HepG2 (cell line): ENCODE data around the gene RERE. TPM values are rescaled to one million over a fixed set of nuclear protein-coding genes. Genes with fewer than 3 reads are reported as not detected.

Experiments used
- ARID5B ChIP-seq: IDR thresholded peaks from 2 replicates; pipeline ENCODE4 v1.4.0; 2020; ENCODE audit warnings: mild to moderate bottlenecking, missing genetic modification reagents
- ATF5 ChIP-seq: sonication (generic); formaldehyde crosslinking; IDR thresholded peaks from 2 replicates; pipeline ENCODE4 v1.4.0; 2020; ENCODE audit warnings: mild to moderate bottlenecking, low read depth, missing genetic modification reagents
- FOXO1 ChIP-seq: sonication (generic); formaldehyde crosslinking; IDR thresholded peaks from 2 replicates; pipeline ENCODE4 v1.4.0; 2020; ENCODE audit warnings: missing genetic modification reagents
- HOMEZ ChIP-seq: IDR thresholded peaks from 2 replicates; pipeline ENCODE4 v1.6.1; 2016; ENCODE audit warnings: low read depth
- MTERF4 ChIP-seq: sonication (generic); formaldehyde crosslinking; IDR thresholded peaks from 2 replicates; pipeline ENCODE4 v1.8.0; 2023; ENCODE audit warnings: mild to moderate bottlenecking, missing genetic modification reagents
- NFIB ChIP-seq: sonication (generic); formaldehyde crosslinking; IDR thresholded peaks from 2 replicates; pipeline ENCODE4 v1.9.0; 2021; ENCODE audit warnings: missing genetic modification reagents, mild to moderate bottlenecking, borderline replicate concordance
- RARG ChIP-seq: sonication (generic); formaldehyde crosslinking; IDR thresholded peaks from 2 replicates; pipeline ENCODE4 v1.4.0; 2020; ENCODE audit warnings: low read depth, mild to moderate bottlenecking, missing genetic modification reagents
- RBAK ChIP-seq: sonication (generic); formaldehyde crosslinking; IDR thresholded peaks from 2 replicates; pipeline ENCODE4 v1.5.1; 2020; ENCODE audit warnings: mild to moderate bottlenecking, missing genetic modification reagents
- RERE ChIP-seq: IDR thresholded peaks from 2 replicates; pipeline ENCODE4 v1.6.1; 2016; ENCODE audit warnings: low read depth, missing genetic modification reagents, missing compliant biosample characterization
- RFX3 ChIP-seq: IDR thresholded peaks from 2 replicates; pipeline ENCODE4 v1.6.1; 2016; ENCODE audit warnings: missing biosample characterization, missing genetic modification reagents
- RFXANK ChIP-seq: IDR thresholded peaks from 2 replicates; pipeline ENCODE4 v1.6.1; 2016
- SPEN ChIP-seq: sonication (generic); formaldehyde crosslinking; IDR thresholded peaks from 2 replicates; pipeline ENCODE4 v1.5.1; 2020; ENCODE audit warnings: low read depth, mild to moderate bottlenecking, missing genetic modification reagents
- ZFP1 ChIP-seq: IDR thresholded peaks from 2 replicates; pipeline ENCODE4 v1.6.1; 2016
- ZFY ChIP-seq: sonication (generic); formaldehyde crosslinking; IDR thresholded peaks from 2 replicates; pipeline ENCODE4 v1.4.0; 2020; ENCODE audit warnings: missing genetic modification reagents
- ZNF569 ChIP-seq: sonication (generic); formaldehyde crosslinking; IDR thresholded peaks from 2 replicates; pipeline ENCODE4 v1.5.0; 2020; ENCODE audit warnings: mild to moderate bottlenecking, missing genetic modification reagents, moderate library complexity, borderline replicate concordance
- ZNF777 ChIP-seq: sonication (generic); formaldehyde crosslinking; IDR thresholded peaks from 2 replicates; pipeline ENCODE4 v1.4.0; 2020; ENCODE audit warnings: missing genetic modification reagents
- ZNF781 ChIP-seq: sonication (generic); formaldehyde crosslinking; IDR thresholded peaks from 2 replicates; pipeline ENCODE4 v1.5.1; 2020; ENCODE audit warnings: borderline replicate concordance, mild to moderate bottlenecking, missing genetic modification reagents; ENCODE audit errors: not compliant biosample characterization
- polyA plus RNA-seq, 8 experiments: library from polyadenylated mRNA; depleted of rRNA in 3 of 8; stranded (reverse) in 7 of 8; unstranded in 1 of 8; fragments of >200 nt; fragmentation: Illumina TruSeq in 4 of 8; extraction: Trizol in 4 of 8; gene quantifications; 2 replicates each; pipeline versions ENCODE4 v1.2.1 to v1.2.3, GENCODE V29; 2011 to 2016; ENCODE audit warnings: low read depth in 4 of 8, missing spikeins in 1 of 8, mixed read lengths in 1 of 8; ENCODE audit not compliant: insufficient read depth in 1 of 8
- total RNA-seq, 5 experiments: library from RNA; depleted of rRNA; stranded (reverse); fragments of >200 nt; fragmentation: Illumina TruSeq; extraction: Trizol; gene quantifications; 2 replicates each; pipeline ENCODE4 v1.2.3, GENCODE V29; 2016; ENCODE audit warnings: low read depth in 1 of 5

Gene RERE
- total and polyA plus RNA-seq, 2 of the 13 experiments (the other 11 are each of a cell fraction or from before 2014, with no cell fraction given), result 18.3 to 21.9 TPM

- TF ChIP-seq RERE (CRISPR knock-in tag) (no peak), ZNF777 (no peak), RBAK (CRISPR knock-in tag) (no peak), ARID5B (CRISPR knock-in tag) (peak; percentile 98), RFXANK (CRISPR knock-in tag) (no peak), ATF5 (CRISPR knock-in tag) (no peak), HOMEZ (CRISPR knock-in tag) (peak; percentile 67), ZNF569 (no peak), RARG (CRISPR knock-in tag) (no peak), MTERF4 (CRISPR knock-in tag) (no peak), NFIB (CRISPR knock-in tag) (no peak), RFX3 (no peak), ZFY (no peak), ZFP1 (CRISPR knock-in tag) (no peak), FOXO1 (CRISPR knock-in tag) (peak; percentile 47; the same call in 1 of the 2 replicates), ZNF781 (CRISPR knock-in tag) (no peak), SPEN (CRISPR knock-in tag) (no peak)
Observed at GRCh38 chr1:8563944-8564537, 253.4 kb downstream of the RERE start (continued).
